ENCODE measurements around the gene ZFP2. TPM values are rescaled to one million over a fixed set of nuclear protein-coding genes. Genes with fewer than 3 reads are reported as not detected.

The ZFP2 gene
- total RNA-seq: 0.69 and 0.78 TPM in 2 replicates

DNA sequence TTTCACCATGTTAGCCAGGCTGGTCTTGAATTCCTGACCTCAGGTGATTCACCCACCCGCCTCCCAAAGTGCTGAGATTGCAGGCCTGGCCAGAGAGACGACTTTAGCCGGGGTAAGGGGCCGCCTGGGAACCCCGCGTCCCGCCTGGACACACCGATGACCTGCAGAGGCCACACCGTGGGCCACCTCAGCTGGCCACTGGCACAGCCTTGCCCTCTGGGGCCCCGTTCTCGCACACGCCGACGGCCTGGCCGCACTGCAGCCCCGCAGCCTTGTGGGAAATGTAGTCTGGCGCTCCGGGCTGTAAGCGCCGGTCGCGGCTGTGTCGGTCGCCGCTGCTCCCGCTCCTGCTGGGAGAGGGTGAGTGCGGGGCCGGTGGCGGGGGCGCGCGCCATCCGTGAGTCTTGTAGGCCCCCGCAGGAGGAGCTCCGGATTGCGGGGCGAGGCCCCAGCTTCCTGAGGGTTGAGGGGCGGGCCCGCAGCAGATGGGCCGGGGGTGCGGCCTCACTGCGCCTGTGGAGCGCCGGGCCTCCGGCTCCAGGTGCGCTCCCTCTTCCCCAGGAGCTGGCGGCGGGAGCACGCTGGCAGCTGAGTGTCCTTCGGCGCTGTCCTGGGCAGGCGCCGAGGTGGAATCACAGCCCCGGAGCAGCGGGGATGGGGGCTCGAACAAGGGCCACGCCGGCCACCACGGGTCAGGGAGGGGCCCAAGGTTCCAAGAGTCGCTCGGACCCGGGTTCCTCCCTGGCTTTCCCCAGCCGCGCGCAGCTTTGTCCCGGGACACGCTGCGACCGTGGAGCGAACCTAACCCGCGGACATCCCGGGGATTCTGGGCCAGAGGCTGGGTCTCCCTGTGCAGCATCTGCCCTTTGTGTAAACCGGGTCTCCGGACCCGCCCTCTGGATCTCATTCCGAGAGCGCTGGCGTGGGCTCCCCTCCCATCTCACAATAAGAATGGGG, at the start of gene ZFP2:
ZFP2 (plus strand) TSS at position 299 of the 957 bp plus-strand sequence. CDS start 35,401 bp downstream, outside the sequence.

DNA sequence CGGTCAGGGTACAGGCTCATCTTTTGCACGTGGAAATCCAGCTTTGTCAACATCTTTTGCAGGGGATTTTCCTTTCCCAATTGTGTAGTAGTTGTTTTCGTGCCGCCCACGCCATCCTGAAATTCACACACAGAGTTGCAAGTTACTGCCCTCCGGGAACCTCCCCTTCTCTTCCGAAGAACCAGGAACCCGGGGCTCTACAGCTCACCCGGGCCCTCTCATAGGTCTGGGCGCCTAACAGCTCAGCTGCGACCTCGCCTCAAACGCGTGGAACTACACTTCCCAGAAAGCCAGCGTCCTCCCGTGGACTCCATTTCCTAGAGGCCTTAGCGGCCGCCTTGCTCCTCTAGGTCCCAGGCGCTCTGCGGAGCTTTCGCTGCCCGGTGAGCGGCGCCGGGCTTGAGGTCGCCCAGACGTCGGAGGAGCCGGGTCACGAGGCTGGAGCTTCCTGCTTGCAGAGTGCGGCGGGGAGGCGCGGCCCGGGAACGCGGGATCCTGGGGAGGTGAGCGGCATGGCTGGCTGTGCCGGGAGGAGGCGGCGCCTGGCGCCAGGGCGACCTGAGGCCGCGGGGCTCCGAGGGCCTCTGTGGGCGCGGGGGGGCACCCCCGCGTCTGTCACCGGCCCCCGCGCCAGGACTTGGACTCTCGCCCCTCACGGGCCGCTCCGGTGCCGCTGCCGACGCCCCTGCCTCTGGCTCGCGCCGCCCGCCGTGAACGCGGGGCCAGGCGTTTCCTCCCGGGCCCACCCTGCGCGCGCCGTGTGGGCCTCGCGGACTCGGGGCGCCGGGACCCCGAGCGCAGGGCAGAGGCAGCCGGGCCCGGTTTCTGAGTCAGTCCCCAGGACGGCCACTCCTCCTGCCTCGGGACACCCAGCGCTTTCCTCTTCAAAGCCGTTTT, 35.8 kb upstream of the ZFP2 start, which contains the start of gene ZNF354B:
ZNF354B (plus strand) TSS at position 329 of the 897 bp plus-strand sequence. CDS start 1,095 bp downstream, outside the sequence.

DNA sequence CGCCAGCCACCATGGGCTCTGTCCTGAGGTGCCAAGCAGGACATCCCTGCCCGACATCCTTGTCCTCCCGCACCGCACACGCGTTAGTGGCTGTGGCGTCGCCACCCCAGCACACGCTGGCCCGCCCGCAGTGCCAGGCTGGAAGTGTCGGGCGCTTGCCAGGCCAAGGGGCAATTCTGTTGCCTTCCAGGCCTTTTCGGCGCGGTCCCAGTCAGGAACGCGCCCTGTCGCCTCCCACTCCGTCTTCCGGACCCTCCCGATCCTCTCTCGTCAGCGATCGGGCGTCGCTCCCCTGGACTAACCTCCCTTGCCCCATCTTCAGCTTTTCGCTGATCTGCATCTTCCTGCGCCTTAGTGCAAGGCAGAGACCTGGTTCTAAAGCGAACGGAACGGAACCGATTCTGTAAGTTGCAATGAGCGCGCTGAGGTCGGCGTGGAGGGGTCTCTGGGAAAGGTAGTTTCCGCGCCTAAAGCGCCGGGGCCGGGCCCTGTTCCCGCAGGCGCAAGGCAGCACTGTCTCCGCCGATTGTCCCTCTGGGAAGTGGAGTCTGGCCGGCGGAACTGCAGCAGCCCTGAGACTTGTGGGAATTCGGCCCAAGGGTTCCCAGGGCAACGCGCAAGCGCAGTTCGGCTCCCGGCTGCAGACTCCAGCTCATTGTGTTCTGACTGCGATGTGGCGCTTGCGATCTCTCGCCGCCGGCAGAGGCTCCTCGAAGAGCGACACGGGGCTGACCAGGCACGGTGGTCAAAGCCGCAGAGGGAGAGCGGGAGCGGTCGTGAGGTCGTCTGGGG, 45.1 kb downstream of the ZFP2 start, which contains the start of gene ZNF454:
ZNF454 (plus strand) TSS at position 630 of the 792 bp plus-strand sequence. CDS start 1,594 bp downstream, outside the sequence.

Other genes with a start within 250 kb of the ZFP2 start
- gene ZNF354A, start 165.3 kb upstream of the ZFP2 start, total RNA-seq: 3.7 and 8.1 TPM in 2 replicates
- gene ZNF354B, start 36.0 kb upstream of the ZFP2 start, total RNA-seq: 5.1 and 6.4 TPM in 2 replicates
- gene ZNF454, start 45.3 kb downstream of the ZFP2 start, total RNA-seq: 1.9 and 2.8 TPM in 2 replicates
- gene GRM6, start 99.4 kb downstream of the ZFP2 start, total RNA-seq: not detected in 2 replicates
- gene ZNF879, start 127.9 kb downstream of the ZFP2 start, total RNA-seq: 4.1 and 4.6 TPM in 2 replicates
- gene ZNF354C, start 164.5 kb downstream of the ZFP2 start, total RNA-seq: 7.7 and 8.5 TPM in 2 replicates